Measurements from ENCODE around the gene ANKMY1. TPM values are rescaled to one million over a fixed set of nuclear protein-coding genes. Genes with fewer than 3 reads are reported as not detected.

The ANKMY1 gene
- polyA plus RNA-seq, 2 of the 4 experiments (the other 2 are of a cell fraction): 10.6 to 16.5 TPM

DNA sequence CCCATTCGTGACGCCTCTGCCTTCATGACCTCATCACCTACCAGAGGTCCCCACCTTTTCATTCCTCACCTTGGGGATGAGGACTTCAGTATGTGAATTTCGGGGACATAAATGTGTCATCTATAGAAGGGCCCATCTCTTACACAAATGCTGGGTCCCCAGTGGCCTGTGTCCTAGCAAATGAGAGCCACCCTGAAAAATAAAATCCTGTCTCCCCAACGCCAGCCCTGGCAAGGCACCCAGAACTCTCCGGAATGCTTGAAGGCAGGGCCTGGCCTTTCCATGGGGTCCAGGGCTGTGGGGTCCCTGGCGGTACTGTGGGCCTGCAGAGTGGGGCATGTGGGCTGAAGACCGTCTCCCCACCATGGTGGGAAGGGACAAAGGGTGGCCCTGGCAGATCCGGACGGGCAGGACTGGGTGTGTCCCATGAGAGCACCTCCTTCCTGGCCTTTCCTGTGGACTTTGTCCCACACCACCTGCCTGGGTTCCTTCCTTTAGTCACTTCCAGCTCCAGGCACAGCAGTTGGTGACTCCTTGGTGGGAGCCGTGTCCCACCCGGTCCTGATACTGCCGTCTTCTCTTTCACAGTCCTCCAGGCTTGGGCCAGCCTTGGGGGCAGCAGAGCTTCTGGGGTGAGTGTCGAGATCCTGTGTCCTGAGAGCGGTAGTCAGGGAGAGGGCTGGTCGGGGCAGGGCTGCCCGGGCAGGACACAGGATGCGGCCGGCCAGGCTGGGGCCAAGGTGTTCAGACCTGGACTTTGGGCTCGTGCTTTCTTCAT lies 47.3 kb upstream of the ANKMY1 start:
- H3K4me2 ChIP-seq: peak overlapping the region; percentile 36; the same call in 2 of the 3 replicates
- DNase-seq (ENCODE audit: low read depth in 1 of 2, low spot score in 1 of 2) (no peak), FAIRE-seq (no peak), ATAC-seq (no peak; a peak in 1 of 6 replicates)
- H3K27ac ChIP-seq: no peak overlapping the region
- H3K4me3 ChIP-seq: no peak overlapping the region
- WGBS (ENCODE audit: missing lambda C conversion rate): 78% methylated on average over 18 of the region's 19 CpGs
- H3K9me3 ChIP-seq: no peaks in the 10 kb centered on the region
- POLR2A ChIA-PET: no interaction called here
- TF ChIP-seq PBX3 (IDR thresholded peaks at IDR 0.05) (no peak), FOSB (CRISPR knock-in tag; IDR thresholded peaks at IDR 0.05) (no peak), SMC3 (IDR thresholded peaks at IDR 0.05) (no peak)
- CTCF ChIA-PET: interaction anchor here (0.6 to 1.9 kb wide), 8 partner anchors 11 to 106 kb away, joined by 3 to 5 read pairs (median 3); no protein-coding TSS in a partner anchor
- H3K4me1 ChIP-seq: peaks cover 13% of the 10 kb centered on the region

DNA sequence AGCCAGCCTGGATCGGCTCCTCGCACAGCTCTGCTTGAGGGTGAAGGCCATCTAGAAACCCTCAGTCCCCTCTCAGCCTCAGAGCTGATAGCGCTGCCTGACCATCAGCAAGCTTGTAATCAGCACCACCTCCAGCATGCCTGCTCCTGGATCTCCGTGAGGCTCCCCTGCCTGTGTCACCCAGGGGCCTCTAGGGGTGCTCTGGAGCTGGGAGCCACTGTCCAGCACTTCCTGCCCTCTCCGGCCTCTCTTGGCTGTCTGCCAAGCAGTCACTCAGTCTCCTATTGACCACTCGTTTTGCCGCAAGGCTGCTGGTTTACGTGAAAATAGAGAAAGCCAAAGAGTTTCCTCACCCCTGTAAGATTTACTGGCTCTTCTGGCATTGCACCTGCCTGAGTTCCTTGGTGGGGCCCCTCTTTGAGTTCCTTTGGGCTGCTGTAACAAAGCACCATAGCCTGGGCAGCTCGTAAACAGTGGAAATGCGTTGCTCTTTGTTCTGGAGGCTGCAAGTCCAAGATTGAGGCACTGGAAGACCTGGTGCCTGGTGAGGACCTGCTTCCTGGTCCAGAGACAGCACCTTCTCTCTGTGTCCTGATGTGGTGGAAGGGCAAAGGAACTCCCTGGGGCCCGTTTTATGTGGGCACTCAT lies 46.6 kb upstream of the ANKMY1 start:
- H3K4me1 ChIP-seq: peaks cover 13% of the 10 kb centered on the region
- peak; percentile 65 to 68 for DNase-seq (ENCODE audit: low read depth in 1 of 2, low spot score in 1 of 2)
- H3K4me2 ChIP-seq: no peak overlapping the region
- no peaks in the 10 kb centered on the region for H3K9me3 ChIP-seq
- ChIA-PET POLR2A (no interaction called here), CTCF (interaction anchor here (0.7 to 1.9 kb wide), 8 partner anchors 10 to 52 kb away, joined by 3 to 5 read pairs (median 3); no protein-coding TSS in a partner anchor)
- ATAC-seq: peak; percentile 73 to 92
- no peak for FAIRE-seq
- no peak overlapping the region for H3K27ac ChIP-seq
- 62% methylated on average over 10 of the region's 11 CpGs for WGBS (ENCODE audit: missing lambda C conversion rate)
- no peak overlapping the region for H3K4me3 ChIP-seq
- TF ChIP-seq REST (IDR thresholded peaks at IDR 0.05) (peak; percentile 63), ZC3H11A (IDR thresholded peaks at IDR 0.05) (no peak), SREBF2 (IDR thresholded peaks at IDR 0.05) (no peak), POLR2A (IDR thresholded peaks at IDR 0.05; ENCODE audit: low read length) (no peak), MAZ (IDR thresholded peaks at IDR 0.05; ENCODE audit: borderline replicate concordance, low read depth, low read length) (no peak), KDM5A (IDR thresholded peaks at IDR 0.05) (no peak), RAD21 (conservative IDR thresholded peaks at IDR 0.05 in 1 of 2, IDR thresholded peaks at IDR 0.05 in 1 of 2) (peak in 1 of 2 experiments; percentile 40; a peak in 2 of 5 replicates), TP53 (CRISPR knock-in tag; IDR thresholded peaks at IDR 0.05) (no peak), ELK1 (IDR thresholded peaks at IDR 0.05; ENCODE audit: low read depth, low read length) (no peak), CTCF (IDR thresholded peaks at IDR 0.05) (peak; percentile 26; the same call in 2 of the 3 replicates), CHD4 (IDR thresholded peaks at IDR 0.05; ENCODE audit: borderline replicate concordance) (no peak), ZNF302 (CRISPR knock-in tag; IDR thresholded peaks at IDR 0.05) (no peak), NR3C1 (IDR thresholded peaks at IDR 0.05) (no peak), FOXS1 (CRISPR knock-in tag; IDR thresholded peaks at IDR 0.05) (no peak)
- TF ChIP-seq, protein P1, sequence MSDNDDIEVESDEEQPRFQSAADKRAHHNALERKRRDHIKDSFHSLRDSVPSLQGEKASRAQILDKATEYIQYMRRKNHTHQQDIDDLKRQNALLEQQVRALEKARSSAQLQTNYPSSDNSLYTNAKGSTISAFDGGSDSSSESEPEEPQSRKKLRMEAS (IDR thresholded peaks at IDR 0.05): no peak
- TF ChIP-seq, protein P2, sequence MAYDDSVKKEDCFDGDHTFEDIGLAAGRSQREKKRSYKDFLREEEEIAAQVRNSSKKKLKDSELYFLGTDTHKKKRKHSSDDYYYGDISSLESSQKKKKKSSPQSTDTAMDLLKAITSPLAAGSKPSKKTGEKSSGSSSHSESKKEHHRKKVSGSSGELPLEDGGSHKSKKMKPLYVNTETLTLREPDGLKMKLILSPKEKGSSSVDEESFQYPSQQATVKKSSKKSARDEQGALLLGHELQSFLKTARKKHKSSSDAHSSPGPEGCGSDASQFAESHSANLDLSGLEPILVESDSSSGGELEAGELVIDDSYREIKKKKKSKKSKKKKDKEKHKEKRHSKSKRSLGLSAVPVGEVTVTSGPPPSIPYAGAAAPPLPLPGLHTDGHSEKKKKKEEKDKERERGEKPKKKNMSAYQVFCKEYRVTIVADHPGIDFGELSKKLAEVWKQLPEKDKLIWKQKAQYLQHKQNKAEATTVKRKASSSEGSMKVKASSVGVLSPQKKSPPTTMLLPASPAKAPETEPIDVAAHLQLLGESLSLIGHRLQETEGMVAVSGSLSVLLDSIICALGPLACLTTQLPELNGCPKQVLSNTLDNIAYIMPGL (CRISPR knock-in tag; IDR thresholded peaks at IDR 0.05; ENCODE audit: borderline replicate concordance): no peak
